PC-3 (cell line): Measurements from ENCODE around the gene FSTL3. TPM values are rescaled to one million over a fixed set of nuclear protein-coding genes. Genes with fewer than 3 reads are reported as not detected.

Experiments used
- ATAC-seq: fragments of 200-7000 bp; cut with Tn5 transposase; 2 replicates; pipeline ENCODE4 v1.9.1; 2020; ENCODE audit warnings: mild to moderate bottlenecking, moderate library complexity
- BruUV-seq: library from RNA; stranded (reverse); fragments of 400-500 nt; replicated peaks from 2 replicates; lab custom pipeline; 2021; lab: Mats Ljungman, UMichigan
- CTCF ChIA-PET: fragments of 300-600 bp; sonication (Branson Sonifier 250); formaldehyde crosslinking; loops from one replicate; lab custom pipeline; 2022; ENCODE audit warnings: antibody characterized with exemption; lab: Charles Lee
- POLR2A ChIA-PET: fragments of 300-600 bp; sonication (Branson Sonifier 250); formaldehyde crosslinking; loops from one replicate; lab custom pipeline; 2022; ENCODE audit warnings: antibody characterized with exemption; ENCODE audit not compliant: unreplicated experiment; lab: Charles Lee
- DNase-seq: peaks from one replicate; pipeline ENCODE4 v3.0.0-alpha.2; 2015
- H2AFZ ChIP-seq: fragments of 300-600 bp; sonication (generic); 2 replicates; pipeline ENCODE4 v1.6.0; 2016; ENCODE audit warnings: antibody characterized with exemption, low read length
- H3F3A ChIP-seq: fragments of 300-600 bp; sonication (generic); one replicate; pipeline ENCODE4 v1.6.0; 2017; ENCODE audit warnings: antibody characterized with exemption, low read length, control low read depth, mild to moderate bottlenecking; ENCODE audit not compliant: unreplicated experiment
- H3K27ac ChIP-seq: fragments of 300-600 bp; sonication (generic); 2 replicates; pipeline ENCODE4 v1.5.1; 2016; ENCODE audit warnings: mild to moderate bottlenecking, low read length
- H3K27me3 ChIP-seq: fragments of 300-600 bp; sonication (generic); 2 replicates; pipeline ENCODE4 v1.6.1; 2016; ENCODE audit warnings: low read length, mixed read lengths
- H3K36me3 ChIP-seq: fragments of 300-600 bp; sonication (generic); 2 replicates; pipeline ENCODE4 v1.6.1; 2016; ENCODE audit warnings: low read depth, mixed run types, low read length, mixed read lengths
- H3K4me1 ChIP-seq: fragments of 300-600 bp; sonication (generic); 2 replicates; pipeline ENCODE4 v1.5.1; 2016; ENCODE audit warnings: low read length; ENCODE audit not compliant: insufficient read depth
- H3K4me2 ChIP-seq: fragments of 300-600 bp; sonication (generic); 2 replicates; pipeline ENCODE4 v1.6.0; 2016; ENCODE audit warnings: low read length
- H3K4me3 ChIP-seq: fragments of 300-600 bp; sonication (generic); 2 replicates; pipeline ENCODE4 v1.5.1; 2016; ENCODE audit warnings: mild to moderate bottlenecking, low read length, mixed read lengths
- H3K79me2 ChIP-seq: fragments of 300-600 bp; sonication (generic); 2 replicates; pipeline ENCODE4 v1.6.1; 2017; ENCODE audit warnings: low read length, mixed read lengths
- H3K9ac ChIP-seq: fragments of 300-600 bp; sonication (generic); 2 replicates; pipeline ENCODE4 v1.6.0; 2016; ENCODE audit warnings: mild to moderate bottlenecking, low read length
- H3K9me2 ChIP-seq: fragments of 300-600 bp; sonication (generic); replicated peaks from 2 replicates; pipeline ENCODE4 v1.6.1; 2016; ENCODE audit warnings: mixed run types, low read length, mixed read lengths
- H3K9me3 ChIP-seq: fragments of 300-600 bp; sonication (generic); 2 replicates; pipeline ENCODE4 v1.6.1; 2016; ENCODE audit warnings: low read length, mixed read lengths
- H4K20me1 ChIP-seq: fragments of 300-600 bp; sonication (generic); 2 replicates; pipeline ENCODE4 v1.6.1; 2016; ENCODE audit warnings: low read length, mixed read lengths
- EZH2 ChIP-seq: fragments of 300-600 bp; sonication (generic); IDR thresholded peaks from one replicate; pipeline ENCODE4 v1.6.1; 2017; ENCODE audit warnings: antibody characterized with exemption, mild to moderate bottlenecking, low read length; ENCODE audit not compliant: unreplicated experiment
- EZH2phosphoT487 ChIP-seq: fragments of 300-600 bp; sonication (generic); IDR thresholded peaks from 2 replicates; pipeline ENCODE4 v1.6.1; 2018; ENCODE audit warnings: mild to moderate bottlenecking, antibody characterized with exemption, low read length, borderline replicate concordance
- intact Hi-C: fragments of 100-400 bp; cut with micrococcal nuclease; formaldehyde crosslinking; loops from 2 replicates; pipeline ENCODE4 v1.9.0; 2023
- total RNA-seq: library from RNA; depleted of rRNA; stranded (reverse); fragments of >200 nt; gene quantifications from 2 replicates; pipeline ENCODE4 v1.2.3, GENCODE V29; 2014
- TF ChIP-seq, protein P1 (sequence below): fragments of 300-600 bp; sonication (generic); conservative IDR thresholded peaks from 2 replicates; pipeline ENCODE4 v1.5.1; 2017; ENCODE audit warnings: antibody characterized with exemption, low read depth, mild to moderate bottlenecking, low read length

FSTL3 gene
- total RNA-seq, 1 experiment from 2014 or later: 53.3 TPM

DNA sequence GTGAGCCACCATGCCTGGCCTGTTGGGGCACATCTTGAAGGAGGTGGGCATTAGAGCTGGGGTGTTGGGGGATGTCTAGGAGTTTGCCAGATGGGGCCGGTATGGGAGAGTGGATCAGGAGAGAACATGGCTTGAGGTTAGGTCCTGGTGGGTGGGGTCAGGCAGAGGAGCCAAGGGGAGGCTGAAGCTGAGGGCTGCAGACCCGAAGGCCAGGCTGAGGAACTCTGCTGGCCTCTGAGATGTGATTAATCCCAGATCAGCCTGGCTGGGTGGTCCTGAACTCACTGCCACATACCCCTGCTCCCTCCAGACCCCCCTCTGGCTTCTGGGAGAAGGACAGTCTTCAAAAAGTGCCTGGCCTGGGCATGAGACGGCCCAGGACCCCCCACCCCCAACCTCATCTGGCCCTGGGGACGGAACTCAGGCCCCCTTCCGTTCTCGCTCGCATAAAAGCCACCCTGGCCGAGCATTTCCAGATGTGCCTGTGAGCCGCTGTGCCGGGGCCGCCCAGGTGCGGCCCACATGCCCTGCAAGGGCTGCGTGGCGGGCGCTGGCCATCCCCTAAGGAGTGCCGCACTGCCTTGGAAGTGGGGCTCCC lies 2.7 kb downstream of the FSTL3 start:
- TF ChIP-seq EZH2phosphoT487: no peak
- TF ChIP-seq EZH2: no peak
- TF ChIP-seq, protein P1, sequence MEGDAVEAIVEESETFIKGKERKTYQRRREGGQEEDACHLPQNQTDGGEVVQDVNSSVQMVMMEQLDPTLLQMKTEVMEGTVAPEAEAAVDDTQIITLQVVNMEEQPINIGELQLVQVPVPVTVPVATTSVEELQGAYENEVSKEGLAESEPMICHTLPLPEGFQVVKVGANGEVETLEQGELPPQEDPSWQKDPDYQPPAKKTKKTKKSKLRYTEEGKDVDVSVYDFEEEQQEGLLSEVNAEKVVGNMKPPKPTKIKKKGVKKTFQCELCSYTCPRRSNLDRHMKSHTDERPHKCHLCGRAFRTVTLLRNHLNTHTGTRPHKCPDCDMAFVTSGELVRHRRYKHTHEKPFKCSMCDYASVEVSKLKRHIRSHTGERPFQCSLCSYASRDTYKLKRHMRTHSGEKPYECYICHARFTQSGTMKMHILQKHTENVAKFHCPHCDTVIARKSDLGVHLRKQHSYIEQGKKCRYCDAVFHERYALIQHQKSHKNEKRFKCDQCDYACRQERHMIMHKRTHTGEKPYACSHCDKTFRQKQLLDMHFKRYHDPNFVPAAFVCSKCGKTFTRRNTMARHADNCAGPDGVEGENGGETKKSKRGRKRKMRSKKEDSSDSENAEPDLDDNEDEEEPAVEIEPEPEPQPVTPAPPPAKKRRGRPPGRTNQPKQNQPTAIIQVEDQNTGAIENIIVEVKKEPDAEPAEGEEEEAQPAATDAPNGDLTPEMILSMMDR: no peak
- ChIA-PET CTCF (no interaction called here), POLR2A (no interaction called here)
- Histone ChIP-seq H3K27me3 (no peaks in the 10 kb centered on the region), H3K4me3 (peak overlapping the region; percentile 70), H2AFZ (no peak overlapping the region), H3K36me3 (no peaks in the 10 kb centered on the region), H3K27ac (no peak overlapping the region), H3K4me1 (peaks cover 21% of the 10 kb centered on the region), H4K20me1 (no peaks in the 10 kb centered on the region), H3K4me2 (peak overlapping the region; percentile 86), H3F3A (no peaks in the 10 kb centered on the region), H3K9me3 (no peaks in the 10 kb centered on the region), H3K79me2 (peaks cover 26% of the 10 kb centered on the region), H3K9ac (no peak overlapping the region), H3K9me2 (no peaks in the 10 kb centered on the region)
- ATAC-seq (no peak), DNase-seq (no peak)
- BruUV-seq: no TSS peak
- intact Hi-C loops: loop anchor here (5.0 kb wide), 2 partner anchors 33 to 73 kb away; partner anchors contain the start of gene MISP

GRCh38 chr19:679418-680286 lies 3.5 kb downstream of the FSTL3 start:
- peak overlapping the region; percentile 84 for H3K9ac ChIP-seq
- H3K9me2 ChIP-seq: no peaks in the 10 kb centered on the region
- H3K79me2 ChIP-seq: peaks cover 26% of the 10 kb centered on the region
- H3F3A ChIP-seq: no peaks in the 10 kb centered on the region
- H3K4me2 ChIP-seq: peak overlapping the region; percentile 86
- DNase-seq: peak; percentile 38
- ChIA-PET POLR2A (interaction anchor here (0.5 to 1.0 kb wide), 3 partner anchors 58 to 73 kb away, joined by 3 to 5 read pairs (median 4); partner anchors contain the start of gene MISP), CTCF (no interaction called here)
- H2AFZ ChIP-seq: peak overlapping the region; percentile 53; the same call in 1 of the 2 replicates
- TF ChIP-seq EZH2phosphoT487 (no peak), EZH2 (no peak)
- TF ChIP-seq, protein P1: no peak
- H3K27me3 ChIP-seq: no peaks in the 10 kb centered on the region
- peaks cover 21% of the 10 kb centered on the region for H3K4me1 ChIP-seq
- H3K9me3 ChIP-seq: no peaks in the 10 kb centered on the region
- intact Hi-C loops: loop anchor here (5.0 kb wide), 2 partner anchors 33 to 73 kb away; partner anchors contain the start of gene MISP
- H3K4me3 ChIP-seq: peak overlapping the region; percentile 70
- peak overlapping the region; percentile 52 for H3K27ac ChIP-seq
- no peaks in the 10 kb centered on the region for H3K36me3 ChIP-seq
- no TSS peak for BruUV-seq
- H4K20me1 ChIP-seq: no peaks in the 10 kb centered on the region
- ATAC-seq: peak; percentile 10
